GM18951 (cell line): ENCODE measurements around the gene CPNE4.

ENCODE experiments used
- POLR2A ChIP-seq: IDR thresholded peaks from 4 replicates; pipeline ENCODE4 v1.6.1; 2011; ENCODE audit warnings: mild to moderate bottlenecking; ENCODE audit not compliant: insufficient read length, insufficient read depth; ENCODE audit errors: extremely low read depth
- in situ Hi-C: fragments of 300-500 bp; cut with MboI; formaldehyde crosslinking; loops from one replicate; pipeline ENCODE4 v1.12.0; 2022; ENCODE audit warnings: low sequenced_read_pairs, mixed read lengths, inconsistent platforms; ENCODE audit not compliant: unreplicated experiment

Gene CPNE4

DNA sequence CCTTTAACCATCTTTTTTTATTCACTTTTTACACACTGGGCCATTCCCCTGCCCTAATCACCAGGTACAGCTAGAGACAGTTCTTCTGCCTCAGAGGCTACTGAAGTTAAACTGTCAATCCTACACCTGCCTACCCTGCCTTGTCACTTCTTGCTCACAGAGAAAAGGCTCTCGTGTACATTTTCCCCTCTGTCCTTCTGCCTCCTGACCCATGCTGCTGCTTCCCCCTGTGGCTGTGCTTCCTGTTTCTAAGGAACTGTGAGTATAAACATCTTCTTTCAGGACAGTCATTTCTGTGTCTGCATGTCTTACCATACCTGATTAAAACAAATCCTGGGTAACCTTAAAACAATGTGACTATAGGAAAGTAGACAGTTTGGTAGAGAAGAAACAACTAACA is 295.6 kb downstream of the CPNE4 start:
- in situ Hi-C loops: no loop called here
- TF ChIP-seq POLR2A: no peak

DNA sequence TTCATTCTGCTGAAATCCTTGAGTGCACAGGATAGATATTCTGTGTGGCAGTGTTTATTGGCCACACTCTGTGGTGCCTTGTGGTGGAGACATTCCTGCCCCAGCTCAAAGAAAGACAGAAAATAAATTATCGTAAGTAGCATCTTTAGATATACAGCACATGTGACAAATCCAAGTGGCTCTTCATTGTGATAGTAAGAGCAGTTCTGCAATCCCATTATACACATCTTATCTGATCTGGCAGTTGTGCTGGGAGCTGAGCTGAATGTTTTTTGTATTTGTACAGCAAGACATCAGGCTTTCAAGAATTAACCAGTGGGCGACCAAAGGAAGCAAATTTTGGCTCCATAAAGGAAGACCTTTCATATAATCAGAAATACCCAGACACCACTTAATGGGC is 296.7 kb downstream of the CPNE4 start:
- in situ Hi-C loops: no loop called here
- TF ChIP-seq POLR2A: no peak

DNA sequence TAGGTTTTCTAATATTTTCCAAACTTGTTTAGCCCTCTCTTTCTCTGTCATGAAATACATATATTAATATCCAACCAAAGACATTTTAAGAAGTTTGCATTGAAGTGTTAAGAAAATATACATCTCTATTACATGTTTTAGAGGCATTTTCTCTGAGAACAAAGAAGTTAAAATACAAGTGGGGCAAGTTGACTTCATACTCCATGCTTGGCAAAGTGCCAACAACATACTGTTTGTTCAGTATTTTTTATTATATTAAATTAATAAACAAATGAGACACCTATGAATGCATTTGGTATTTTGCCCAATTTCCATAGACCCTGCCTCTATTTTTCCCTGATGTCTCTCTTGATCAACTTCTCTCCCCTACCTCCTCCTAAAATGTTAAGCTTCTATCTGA is 299.3 kb downstream of the CPNE4 start:
- in situ Hi-C loops: no loop called here
- TF ChIP-seq POLR2A: no peak

DNA sequence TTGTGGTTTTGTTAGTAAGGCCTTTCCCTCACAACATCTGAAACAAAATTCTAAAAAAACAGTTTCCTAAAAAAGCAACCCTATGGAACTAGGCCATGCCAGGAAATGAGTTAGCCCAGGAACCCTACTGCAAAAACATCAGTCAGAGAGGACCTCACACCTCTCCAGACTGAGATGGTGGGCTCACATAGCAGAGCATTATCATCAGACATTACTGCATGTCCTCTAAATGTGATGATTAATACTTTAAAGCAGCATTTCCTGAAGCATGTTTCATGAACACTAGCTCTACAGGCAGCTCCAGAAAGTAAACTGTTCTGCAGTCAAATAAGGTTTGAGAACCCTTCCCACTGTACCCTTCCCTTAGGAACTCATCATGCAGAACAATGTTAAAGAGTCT is 299.7 kb downstream of the CPNE4 start:
- in situ Hi-C loops: no loop called here
- TF ChIP-seq POLR2A: no peak

DNA sequence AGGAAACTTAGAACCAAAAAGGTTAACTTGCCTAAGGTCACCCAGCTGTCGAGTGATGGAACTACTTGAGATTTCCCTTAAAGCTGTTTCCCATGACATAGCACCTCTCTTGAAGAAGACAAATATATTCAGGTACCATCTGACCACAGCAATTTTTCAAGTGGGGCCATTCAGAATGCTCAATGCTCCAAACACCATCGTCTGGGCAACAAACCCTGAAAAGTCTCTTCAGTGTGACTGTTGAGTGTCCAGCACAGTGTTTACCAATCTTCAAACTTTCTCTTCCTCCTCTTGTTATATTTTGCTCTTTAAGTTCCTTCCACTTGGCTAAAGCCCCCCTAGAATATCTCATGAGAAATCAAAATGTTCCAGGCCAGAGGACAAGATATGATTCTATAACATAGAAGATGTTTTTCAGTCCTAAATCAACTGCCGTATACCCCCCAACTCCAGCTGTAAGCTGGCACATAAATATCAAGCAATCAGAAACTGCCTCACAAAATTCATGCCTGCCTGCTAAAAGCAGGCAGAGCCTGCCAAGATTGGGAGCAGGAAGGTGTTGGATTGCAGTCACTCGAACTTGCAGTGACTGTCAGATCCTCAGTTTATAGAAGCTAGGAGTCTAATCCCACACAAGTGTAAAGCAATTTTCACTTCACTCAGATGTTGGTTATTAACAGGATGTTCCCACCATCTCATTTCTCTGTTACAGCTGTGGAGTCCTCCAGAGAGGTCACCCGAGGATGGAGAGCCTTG is 301.6 kb downstream of the CPNE4 start:
- in situ Hi-C loops: no loop called here
- no peak for TF ChIP-seq POLR2A

DNA sequence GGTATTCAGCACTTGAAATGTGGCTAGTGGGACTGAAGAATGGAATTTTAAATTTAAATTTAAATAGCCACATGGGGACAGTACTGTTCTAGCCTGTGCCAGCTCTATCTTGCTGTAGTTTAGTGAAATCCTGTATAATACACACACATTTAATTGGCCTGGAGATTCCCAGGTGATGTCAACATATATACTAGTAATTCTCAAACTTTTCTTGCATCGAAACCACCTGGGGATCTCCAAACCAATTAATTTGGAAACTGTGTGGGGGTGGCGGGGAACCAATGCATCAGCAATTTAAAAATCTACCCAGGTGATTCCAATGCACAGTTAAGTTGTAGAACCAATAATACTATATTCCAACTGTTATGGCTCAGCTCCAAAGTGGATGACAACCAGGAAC is 303.1 kb downstream of the CPNE4 start:
- TF ChIP-seq POLR2A: no peak
- in situ Hi-C loops: no loop called here

DNA sequence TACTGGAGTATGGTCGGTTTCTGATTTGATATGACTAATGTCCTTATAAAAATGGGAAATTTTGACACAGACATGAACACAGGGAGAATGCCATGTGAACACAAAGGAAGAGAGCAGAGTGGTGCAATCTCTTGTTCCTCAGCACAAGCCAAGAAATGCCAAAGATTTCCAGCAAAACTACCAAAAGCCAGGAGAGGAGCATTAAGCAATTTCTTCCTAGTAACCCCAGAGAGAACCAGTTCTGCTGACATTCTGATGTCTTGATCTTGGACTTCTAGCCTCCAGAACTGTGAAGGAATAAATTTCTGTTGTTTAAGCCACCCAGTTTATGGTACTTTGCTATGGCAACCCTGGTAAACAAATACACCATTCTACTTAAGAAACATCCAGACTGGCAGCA is 304.2 kb downstream of the CPNE4 start:
- in situ Hi-C loops: no loop called here
- no peak for TF ChIP-seq POLR2A

DNA sequence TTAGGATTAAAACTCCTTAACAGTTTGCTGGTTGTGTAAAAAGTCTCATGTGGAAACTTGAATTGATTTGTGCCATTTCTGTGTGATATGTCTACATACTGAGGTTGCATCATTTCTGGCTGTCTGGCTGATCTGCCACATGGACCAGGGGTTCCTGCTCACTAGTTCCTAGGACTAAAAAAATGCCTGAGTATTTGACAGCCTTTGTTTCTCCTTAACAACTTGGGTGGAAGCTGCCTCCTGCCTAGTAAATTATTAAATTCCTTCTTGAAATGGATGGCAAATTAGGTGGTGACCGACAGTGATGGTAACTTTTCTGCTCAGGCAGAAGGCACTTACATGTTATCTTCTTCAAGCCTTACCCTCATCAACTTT is 305.2 kb downstream of the CPNE4 start:
- in situ Hi-C loops: no loop called here

DNA sequence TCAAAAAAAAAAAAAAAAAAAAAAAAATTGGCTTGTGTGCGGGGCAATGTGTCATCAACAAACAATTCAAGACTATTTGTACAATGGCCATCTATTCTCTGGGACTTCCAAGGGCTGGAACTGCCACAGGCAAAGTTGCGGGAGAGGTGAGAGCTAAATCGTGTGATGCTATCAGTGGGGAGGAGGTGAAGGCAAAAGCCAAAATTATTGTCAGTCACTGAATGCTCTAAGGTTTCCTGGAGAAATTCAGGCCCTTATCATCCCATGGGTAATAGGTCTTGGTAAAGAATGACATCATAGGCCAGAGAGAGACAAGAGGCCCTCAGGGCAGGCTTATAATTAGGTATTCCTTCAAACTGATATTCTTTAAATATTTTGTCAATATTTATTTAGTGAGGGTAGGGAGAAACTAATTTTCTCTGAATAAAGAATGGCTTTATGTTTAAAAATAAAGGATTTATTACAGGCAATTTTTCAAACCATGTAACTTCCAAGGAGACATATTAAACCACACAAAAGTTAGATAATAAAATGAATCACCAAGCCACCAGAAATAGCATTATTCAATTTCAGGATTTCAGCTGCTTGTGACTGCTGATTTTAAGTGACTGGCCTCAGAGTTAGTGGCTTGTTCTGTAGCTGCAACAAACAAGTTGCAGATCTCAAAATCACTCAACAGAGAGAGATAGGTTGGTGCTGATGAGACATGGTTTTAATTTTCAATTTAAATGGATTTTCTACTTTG is 305.7 kb downstream of the CPNE4 start:
- TF ChIP-seq POLR2A: no peak
- in situ Hi-C loops: no loop called here

More for the DNA sequence above, 305.2 kb downstream of the CPNE4 start:
- TF ChIP-seq POLR2A: no peak

DNA sequence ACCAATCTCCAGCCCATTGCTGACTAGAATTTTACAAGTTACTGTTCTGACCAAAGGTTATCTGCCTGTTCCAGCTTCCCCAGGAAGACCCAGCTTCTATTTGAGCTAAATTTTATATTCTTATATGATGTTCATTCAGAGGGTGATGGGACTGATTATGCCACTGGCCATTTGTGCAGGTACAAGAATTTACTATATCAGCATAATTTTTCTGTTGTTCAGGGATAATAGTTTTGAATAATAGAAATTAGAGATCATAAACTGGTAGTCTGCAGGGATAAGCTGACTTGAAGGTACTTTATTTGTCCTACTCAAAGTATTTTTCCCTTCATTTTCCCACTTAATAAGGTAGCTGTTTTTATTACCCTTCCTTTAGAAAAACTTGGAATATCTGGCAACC is 309.4 kb downstream of the CPNE4 start:
- in situ Hi-C loops: no loop called here
- no peak for TF ChIP-seq POLR2A

DNA sequence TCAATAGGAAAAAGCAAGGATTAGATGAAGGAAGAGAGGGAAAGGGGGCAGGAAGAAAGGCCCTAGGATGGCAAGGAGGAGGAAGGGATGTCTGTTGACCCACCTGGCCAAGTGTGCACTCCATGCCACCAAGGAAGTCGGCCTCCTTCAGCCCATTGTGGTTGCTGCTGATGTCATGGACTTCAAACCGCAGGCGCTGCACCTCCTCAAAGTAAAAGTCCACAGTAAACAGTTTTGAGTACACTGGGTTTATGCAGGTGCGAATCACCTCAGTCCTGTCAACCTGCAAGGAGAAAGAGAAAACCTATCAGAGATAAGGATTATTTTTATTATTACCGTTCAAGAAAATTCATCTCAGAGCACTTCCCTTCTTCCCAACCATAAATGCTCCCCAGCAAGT is 311.5 kb downstream of the CPNE4 start:
- TF ChIP-seq POLR2A: no peak
- in situ Hi-C loops: no loop called here

DNA sequence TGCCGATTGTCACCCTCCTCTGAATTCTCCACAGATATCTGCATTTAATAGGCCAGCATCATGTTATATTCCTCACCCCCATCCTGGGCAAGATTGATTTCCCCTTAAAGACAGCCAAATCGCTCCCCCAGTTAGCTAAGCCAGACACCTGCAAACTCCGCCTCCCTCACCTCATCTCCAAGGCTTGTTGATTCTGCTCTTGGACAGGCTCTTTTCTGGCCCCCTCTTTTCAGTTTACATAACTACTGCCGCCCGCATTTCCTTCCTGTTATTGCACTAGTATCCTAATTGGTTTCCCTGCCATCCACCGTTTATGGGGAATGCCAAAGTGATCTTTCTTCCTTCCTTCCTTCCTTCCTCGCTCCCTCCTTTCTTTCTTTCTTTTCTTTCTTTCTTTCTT is 317.3 kb downstream of the CPNE4 start:
- in situ Hi-C loops: no loop called here
- no peak for TF ChIP-seq POLR2A

DNA sequence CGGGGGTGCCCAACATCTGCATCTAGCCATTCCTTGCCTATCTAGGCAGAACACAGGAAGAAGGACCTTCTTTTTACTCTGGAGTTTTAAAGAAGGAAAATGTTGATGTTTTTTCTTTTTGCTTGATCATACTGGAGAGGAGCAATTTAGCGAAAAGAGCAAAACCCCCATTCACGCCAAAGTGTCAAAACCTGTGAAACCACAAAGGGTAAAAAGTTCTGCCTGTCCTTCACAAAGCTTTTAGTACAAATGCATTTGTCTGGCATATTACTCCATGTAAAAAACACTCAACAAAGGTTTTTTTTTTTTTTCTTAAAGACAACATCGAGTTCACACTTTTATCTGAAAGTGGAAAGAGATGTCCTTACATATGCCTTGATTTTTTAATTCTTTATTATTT is 317.9 kb downstream of the CPNE4 start:
- no peak for TF ChIP-seq POLR2A
- in situ Hi-C loops: no loop called here

DNA sequence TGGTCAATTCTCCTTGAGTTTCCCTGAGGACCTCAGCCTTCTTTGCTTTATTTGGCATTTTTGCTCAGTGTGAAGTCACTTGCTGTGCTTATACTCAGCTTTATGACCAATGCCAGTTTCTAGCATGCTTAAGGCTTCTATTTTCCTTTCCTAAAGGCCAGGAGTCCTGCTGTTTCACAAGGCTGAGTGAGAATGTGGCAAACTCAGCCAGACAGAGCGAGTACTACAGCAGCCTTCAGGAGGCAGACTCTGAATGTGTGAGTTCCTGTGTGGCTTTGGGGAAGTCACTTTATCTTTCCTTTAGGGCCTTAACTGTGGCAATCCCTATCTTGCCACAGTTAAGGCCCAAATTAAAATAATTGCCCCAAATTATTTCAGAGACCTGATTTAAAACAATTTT is 318.8 kb downstream of the CPNE4 start:
- no peak for TF ChIP-seq POLR2A
- in situ Hi-C loops: no loop called here
